LNCaP clone FGC (cell line): ENCODE measurements around the gene AQP2.

Source experiments
- DNase-seq: peaks from one replicate; pipeline ENCODE4 v3.0.0-alpha.2; 2011; ENCODE audit warnings: low read depth
- H3K4me3 ChIP-seq: 2 replicates; pipeline ENCODE4 v1.5.1; 2011; ENCODE audit warnings: mild to moderate bottlenecking, low read depth, low read length, control low read depth
- TF ChIP-seq, protein P1 (sequence below): IDR thresholded peaks from 2 replicates; pipeline ENCODE4 v1.5.1; 2012; ENCODE audit warnings: mild to moderate bottlenecking; ENCODE audit not compliant: control insufficient read depth, insufficient read depth; ENCODE audit errors: extremely low read depth

The AQP2 gene

DNA sequence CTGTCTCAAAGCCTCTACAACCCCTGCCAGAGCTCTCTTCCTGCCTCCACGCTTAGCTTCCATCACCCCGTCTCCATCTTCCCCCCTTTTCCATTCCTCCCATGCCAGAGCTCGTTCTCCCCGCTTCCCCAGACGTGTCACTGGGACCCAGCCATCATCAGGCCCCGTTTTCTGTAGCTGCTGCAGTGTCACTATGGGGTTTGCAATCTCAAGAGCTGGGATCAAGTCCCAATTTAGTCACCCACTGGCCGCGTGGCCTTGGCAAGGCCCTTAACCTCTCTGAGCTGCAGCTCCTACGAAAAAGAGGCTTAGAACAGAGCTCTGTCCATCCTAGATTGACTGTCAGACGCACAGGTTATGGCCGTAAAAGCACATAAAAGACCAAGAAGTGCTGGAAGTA is 45.9 kb upstream of the AQP2 start:
- DNase-seq, result no peak
- no peak overlapping the region for H3K4me3 ChIP-seq
- TF ChIP-seq, protein P1, sequence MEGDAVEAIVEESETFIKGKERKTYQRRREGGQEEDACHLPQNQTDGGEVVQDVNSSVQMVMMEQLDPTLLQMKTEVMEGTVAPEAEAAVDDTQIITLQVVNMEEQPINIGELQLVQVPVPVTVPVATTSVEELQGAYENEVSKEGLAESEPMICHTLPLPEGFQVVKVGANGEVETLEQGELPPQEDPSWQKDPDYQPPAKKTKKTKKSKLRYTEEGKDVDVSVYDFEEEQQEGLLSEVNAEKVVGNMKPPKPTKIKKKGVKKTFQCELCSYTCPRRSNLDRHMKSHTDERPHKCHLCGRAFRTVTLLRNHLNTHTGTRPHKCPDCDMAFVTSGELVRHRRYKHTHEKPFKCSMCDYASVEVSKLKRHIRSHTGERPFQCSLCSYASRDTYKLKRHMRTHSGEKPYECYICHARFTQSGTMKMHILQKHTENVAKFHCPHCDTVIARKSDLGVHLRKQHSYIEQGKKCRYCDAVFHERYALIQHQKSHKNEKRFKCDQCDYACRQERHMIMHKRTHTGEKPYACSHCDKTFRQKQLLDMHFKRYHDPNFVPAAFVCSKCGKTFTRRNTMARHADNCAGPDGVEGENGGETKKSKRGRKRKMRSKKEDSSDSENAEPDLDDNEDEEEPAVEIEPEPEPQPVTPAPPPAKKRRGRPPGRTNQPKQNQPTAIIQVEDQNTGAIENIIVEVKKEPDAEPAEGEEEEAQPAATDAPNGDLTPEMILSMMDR, result no peak

DNA sequence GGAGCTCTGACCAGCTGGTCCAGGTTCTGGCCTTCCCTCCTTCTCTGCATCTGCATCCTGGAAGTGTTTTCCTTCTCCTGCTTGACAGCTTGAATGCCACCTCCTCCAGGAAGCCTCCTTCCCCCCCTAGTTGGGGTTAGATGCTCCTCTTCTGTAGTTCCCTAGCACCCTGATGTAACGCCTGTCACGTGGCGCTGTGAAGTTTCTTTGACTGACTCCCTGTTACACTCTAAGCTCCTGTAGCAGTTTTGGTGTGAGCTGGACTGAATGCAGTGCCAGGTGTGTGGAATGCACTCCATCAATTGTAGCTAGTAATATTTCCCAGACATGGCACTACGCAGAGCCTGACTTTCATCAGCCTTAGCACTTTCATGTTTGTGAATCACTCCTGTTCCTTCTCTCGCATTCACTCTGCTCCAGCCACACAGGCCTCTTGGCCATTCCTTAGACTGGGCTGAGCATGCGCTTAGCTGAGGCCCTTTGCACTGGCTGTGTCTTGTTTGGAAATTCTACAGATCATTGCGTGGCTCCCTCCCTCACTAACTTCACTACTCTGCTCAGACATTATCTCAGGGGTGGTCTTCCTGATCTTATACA is 44.7 kb upstream of the AQP2 start:
- TF ChIP-seq, protein P1, result no peak
- H3K4me3 ChIP-seq, result no peak overlapping the region

DNA sequence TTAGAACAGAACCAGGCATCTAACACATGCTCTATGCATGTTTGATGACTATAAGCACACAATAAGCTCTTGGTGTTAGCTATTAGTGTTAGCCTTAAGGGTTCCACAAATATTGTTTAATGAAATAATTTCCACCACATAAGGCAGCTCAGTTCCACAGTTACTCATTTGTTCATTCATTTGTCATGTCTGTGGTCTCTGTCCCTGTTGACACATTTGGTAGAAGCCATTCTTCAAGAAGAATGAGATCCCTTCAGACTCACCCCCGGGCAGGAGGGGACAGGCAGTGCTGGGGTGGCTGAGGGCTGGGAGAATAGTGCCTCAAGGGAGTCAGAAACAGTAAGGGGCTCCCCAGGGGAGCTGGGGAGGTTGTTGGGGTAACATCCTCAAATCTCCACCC is 43.2 kb upstream of the AQP2 start:
- H3K4me3 ChIP-seq, result no peak overlapping the region
- DNase-seq, result no peak
- TF ChIP-seq, protein P1, result no peak

More for the DNA sequence above, 44.7 kb upstream of the AQP2 start:
- DNase-seq, result no peak

DNA sequence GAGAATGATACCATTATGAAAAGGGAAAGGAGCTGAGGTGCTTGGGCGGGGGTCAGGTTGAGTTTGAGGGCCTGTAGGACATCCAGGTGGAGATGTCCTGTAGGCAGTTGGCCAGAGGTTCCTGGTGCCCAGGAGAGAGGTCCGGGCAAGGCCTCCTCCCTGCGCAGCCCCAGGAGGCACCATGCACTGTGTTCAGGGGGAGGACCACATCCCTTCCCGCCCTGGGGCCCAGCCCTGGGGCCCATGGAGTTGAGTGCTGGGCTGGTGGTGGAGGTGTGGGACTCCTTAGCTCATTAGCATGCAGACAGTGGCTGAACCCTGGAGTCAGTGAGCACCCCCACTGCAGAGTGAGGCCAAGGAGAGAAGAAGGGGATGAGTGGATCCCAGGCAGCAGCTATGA is 41.2 kb upstream of the AQP2 start:
- TF ChIP-seq, protein P1, result no peak
- DNase-seq, result no peak
- H3K4me3 ChIP-seq, result no peak overlapping the region

DNA sequence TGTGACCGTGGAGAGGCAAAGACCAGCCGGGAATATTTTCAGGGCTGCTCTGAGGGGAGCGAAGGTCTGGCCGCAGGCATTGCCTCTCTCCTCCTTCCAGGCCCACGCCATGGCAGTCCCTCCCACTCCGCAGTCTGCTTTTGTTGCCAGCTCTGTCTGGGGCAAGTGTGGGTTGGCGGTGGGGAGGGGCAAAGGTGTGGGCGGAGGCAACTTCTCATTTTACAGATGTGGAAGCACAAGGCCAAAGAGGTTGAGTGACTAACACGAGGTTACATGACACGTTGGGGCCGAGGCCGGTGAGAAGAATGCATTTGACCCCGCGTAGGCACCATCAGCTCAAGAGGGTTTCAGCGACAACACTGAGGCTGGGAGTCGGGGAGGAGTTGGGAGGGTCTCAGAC is 40.7 kb upstream of the AQP2 start:
- no peak for DNase-seq
- no peak overlapping the region for H3K4me3 ChIP-seq
- TF ChIP-seq, protein P1, result no peak

DNA sequence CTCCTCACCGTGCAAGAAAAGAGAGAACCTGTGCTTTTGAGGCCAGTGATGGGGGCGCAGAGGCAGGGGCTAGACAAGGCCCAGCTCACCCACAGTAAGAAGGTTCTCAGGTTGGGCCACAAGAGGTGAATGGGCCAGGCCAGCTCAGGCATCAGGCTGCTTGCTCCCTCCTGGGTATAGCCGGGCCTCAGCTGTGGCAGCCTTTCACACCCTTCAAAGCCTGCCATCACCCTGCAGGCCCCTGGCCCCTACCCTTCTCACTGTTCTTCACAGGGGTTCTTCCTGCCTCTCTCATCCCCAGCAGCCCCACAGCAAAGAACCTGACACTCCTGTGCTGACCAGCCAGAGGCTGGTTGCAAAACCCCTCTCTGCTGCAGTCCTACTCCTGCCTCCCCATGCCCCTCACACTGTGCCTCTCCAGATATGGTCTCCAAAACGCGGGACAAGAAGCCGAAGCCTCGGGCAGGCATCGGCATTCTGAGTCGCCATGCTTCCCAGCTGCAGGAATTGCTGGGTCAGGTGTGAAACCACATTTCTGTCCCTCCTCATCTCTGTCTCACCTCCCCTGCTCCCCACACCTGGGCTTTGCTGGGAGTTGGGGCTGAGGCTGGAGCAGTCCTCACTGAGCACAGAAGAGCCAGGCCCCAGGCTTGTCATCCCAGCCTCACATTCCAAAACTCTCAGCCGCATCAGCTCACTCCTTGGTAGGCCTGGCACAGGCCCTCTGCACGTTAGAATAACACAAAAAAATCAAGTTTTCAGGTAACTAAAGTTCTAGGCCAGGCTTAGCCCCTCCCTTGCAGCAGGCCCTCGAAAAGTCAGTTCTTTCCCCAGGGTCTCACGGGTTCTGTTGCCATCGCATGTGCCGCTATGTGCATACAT is 40.0 kb upstream of the AQP2 start:
- H3K4me3 ChIP-seq, result no peak overlapping the region
- no peak for DNase-seq
- TF ChIP-seq, protein P1, result no peak

DNA sequence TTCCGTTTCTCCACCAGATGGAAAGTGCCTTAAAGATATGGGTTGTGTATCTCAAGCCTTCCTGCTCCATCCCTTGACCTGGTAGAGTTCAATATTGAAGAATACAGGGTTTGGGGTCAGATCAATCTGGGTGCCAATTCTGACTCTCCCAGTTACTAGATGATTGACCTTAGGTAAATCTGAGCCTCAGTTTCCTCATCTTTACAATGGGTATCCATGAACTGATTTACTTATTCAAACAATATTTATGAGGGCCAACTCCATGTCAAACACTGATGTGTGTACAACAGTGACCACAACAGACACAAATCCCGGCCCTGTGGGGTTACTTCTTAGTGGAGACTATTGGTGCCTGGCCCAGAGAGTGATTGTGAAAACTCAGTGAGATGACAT is 39.3 kb upstream of the AQP2 start:
- DNase-seq, result no peak
- TF ChIP-seq, protein P1, result no peak
- H3K4me3 ChIP-seq, result no peak overlapping the region
